Activated naive CD8-positive, alpha-beta T cell treated with anti-CD3 and anti-CD28 coated beads, Interleukin-2, amount 10 ng/mL, durations not matched to agents 7 days and 5 days (primary cell): ENCODE data around the gene ATP2B2. TPM values are rescaled to one million over a fixed set of nuclear protein-coding genes. Genes with fewer than 3 reads are reported as not detected.

Experiments used
- ATAC-seq: fragments of 150-1000 bp; cut with Tn5 transposase; one replicate; pipeline ENCODE4 v1.10.0; 2021; ENCODE audit warnings: low read depth, moderate library complexity
- POLR2A ChIA-PET: fragments of 350-600 bp; sonication (Branson Sonifier 250); formaldehyde crosslinking; loops from one replicate; lab custom pipeline; 2021; ENCODE audit warnings: antibody characterized with exemption; lab: Charles Lee
- DNase-seq: peaks from one replicate; pipeline ENCODE4 v3.0.0; 2021
- H3K27ac Mint-ChIP-seq: one replicate; pipeline ENCODE4 v1.8.0; 2022; ENCODE audit warnings: mild to moderate bottlenecking, mixed read lengths
- H3K27me3 Mint-ChIP-seq: one replicate; pipeline ENCODE4 v1.8.0; 2022; ENCODE audit warnings: mild to moderate bottlenecking, moderate library complexity, mixed read lengths
- H3K36me3 Mint-ChIP-seq: one replicate; pipeline ENCODE4 v1.8.0; 2021; ENCODE audit warnings: mild to moderate bottlenecking, mixed read lengths
- H3K4me1 Mint-ChIP-seq: one replicate; pipeline ENCODE4 v1.8.0; 2021; ENCODE audit warnings: mixed read lengths
- H3K4me3 Mint-ChIP-seq: one replicate; pipeline ENCODE4 v1.8.0; 2022; ENCODE audit warnings: mild to moderate bottlenecking, moderate library complexity, mixed read lengths
- H3K9me3 Mint-ChIP-seq: one replicate; pipeline ENCODE4 v1.8.0; 2021; ENCODE audit warnings: mixed read lengths
- total RNA-seq, 2 experiments: library from RNA; stranded (reverse); gene quantifications; one replicate each; pipeline ENCODE4 v1.2.3, GENCODE V29; 2021

Gene ATP2B2
- total RNA-seq, 2 experiments from 2014 or later = not detected

- Mint-ChIP-seq H3K27ac (no peak overlapping the region), H3K27me3 (peaks cover 43% of the 10 kb centered on the region), H3K4me1 (no peaks in the 10 kb centered on the region), H3K9me3 (no peaks in the 10 kb centered on the region), H3K4me3 (no peak overlapping the region), H3K36me3 (no peaks in the 10 kb centered on the region)
- POLR2A ChIA-PET = no interaction called here
- ATAC-seq = no peak
- DNase-seq = no peak
Observed at GRCh38 chr3:10524270-10524669, 18.9 kb upstream of the ATP2B2 start.

GRCh38 chr3:10523561-10523960, 18.2 kb upstream of the ATP2B2 start:
- POLR2A ChIA-PET = no interaction called here

GRCh38 chr3:10522646-10523303, 17.4 kb upstream of the ATP2B2 start:
- Mint-ChIP-seq H3K27ac (no peak overlapping the region), H3K9me3 (no peaks in the 10 kb centered on the region), H3K27me3 (peaks cover 40% of the 10 kb centered on the region), H3K36me3 (no peaks in the 10 kb centered on the region), H3K4me3 (no peak overlapping the region), H3K4me1 (no peaks in the 10 kb centered on the region)
- DNase-seq (peak; percentile 17), ATAC-seq (no peak)
- POLR2A ChIA-PET = no interaction called here

More at GRCh38 chr3:10523561-10523960, 18.2 kb upstream of the ATP2B2 start:
- ATAC-seq (no peak), DNase-seq (no peak)
- Mint-ChIP-seq H3K9me3 (no peaks in the 10 kb centered on the region), H3K27ac (no peak overlapping the region), H3K4me1 (no peaks in the 10 kb centered on the region), H3K4me3 (no peak overlapping the region), H3K36me3 (no peaks in the 10 kb centered on the region), H3K27me3 (peaks cover 40% of the 10 kb centered on the region)

GRCh38 chr3:10521772-10522441, 16.5 kb upstream of the ATP2B2 start:
- POLR2A ChIA-PET = no interaction called here
- H3K27me3 Mint-ChIP-seq = peaks cover 40% of the 10 kb centered on the region
- H3K27ac Mint-ChIP-seq = no peak overlapping the region
- H3K4me3 Mint-ChIP-seq = no peak overlapping the region
- no peaks in the 10 kb centered on the region for H3K4me1 Mint-ChIP-seq
- no peaks in the 10 kb centered on the region for H3K9me3 Mint-ChIP-seq
- H3K36me3 Mint-ChIP-seq = no peaks in the 10 kb centered on the region
- no peak for ATAC-seq
- no peak for DNase-seq

GRCh38 chr3:10520072-10520471, 14.7 kb upstream of the ATP2B2 start:
- DNase-seq (no peak), ATAC-seq (no peak)
- H3K27me3 Mint-ChIP-seq = peaks cover 32% of the 10 kb centered on the region
- no peaks in the 10 kb centered on the region for H3K4me1 Mint-ChIP-seq
- H3K27ac Mint-ChIP-seq = no peak overlapping the region
- H3K36me3 Mint-ChIP-seq = no peaks in the 10 kb centered on the region
- no peaks in the 10 kb centered on the region for H3K9me3 Mint-ChIP-seq
- POLR2A ChIA-PET = no interaction called here
- no peak overlapping the region for H3K4me3 Mint-ChIP-seq

- Mint-ChIP-seq H3K4me3 (no peak overlapping the region), H3K27ac (no peak overlapping the region), H3K36me3 (no peaks in the 10 kb centered on the region), H3K27me3 (peaks cover 25% of the 10 kb centered on the region), H3K4me1 (no peaks in the 10 kb centered on the region), H3K9me3 (no peaks in the 10 kb centered on the region)
- peak; percentile 4 for DNase-seq
- no peak for ATAC-seq
- POLR2A ChIA-PET = no interaction called here
Observed at GRCh38 chr3:10519236-10519635, 13.8 kb upstream of the ATP2B2 start.

- Mint-ChIP-seq H3K4me1 (no peaks in the 10 kb centered on the region), H3K36me3 (no peaks in the 10 kb centered on the region), H3K4me3 (no peak overlapping the region), H3K27ac (no peak overlapping the region), H3K27me3 (peaks cover 21% of the 10 kb centered on the region), H3K9me3 (no peaks in the 10 kb centered on the region)
- peak; percentile 5 for DNase-seq
- no peak for ATAC-seq
- POLR2A ChIA-PET = no interaction called here
Observed at GRCh38 chr3:10518506-10519150, 13.2 kb upstream of the ATP2B2 start.

GRCh38 chr3:10517627-10518026, 12.2 kb upstream of the ATP2B2 start:
- ATAC-seq (no peak), DNase-seq (peak; percentile 4)
- peaks cover 11% of the 10 kb centered on the region for H3K27me3 Mint-ChIP-seq
- H3K4me3 Mint-ChIP-seq = no peak overlapping the region
- H3K4me1 Mint-ChIP-seq = no peaks in the 10 kb centered on the region
- no peak overlapping the region for H3K27ac Mint-ChIP-seq
- POLR2A ChIA-PET = no interaction called here
- H3K36me3 Mint-ChIP-seq = no peaks in the 10 kb centered on the region
- no peaks in the 10 kb centered on the region for H3K9me3 Mint-ChIP-seq

- no peak for DNase-seq
- H3K27ac Mint-ChIP-seq = no peak overlapping the region
Observed at GRCh38 chr3:10516544-10517452, 11.4 kb upstream of the ATP2B2 start.

GRCh38 chr3:10515884-10516495, 10.6 kb upstream of the ATP2B2 start:
- Mint-ChIP-seq H3K36me3 (no peaks in the 10 kb centered on the region), H3K9me3 (no peaks in the 10 kb centered on the region), H3K4me1 (no peaks in the 10 kb centered on the region), H3K4me3 (no peak overlapping the region), H3K27ac (no peak overlapping the region), H3K27me3 (peaks cover 3% of the 10 kb centered on the region)
- DNase-seq = peak; percentile 22
- no peak for ATAC-seq
- POLR2A ChIA-PET = no interaction called here

More at GRCh38 chr3:10516544-10517452, 11.4 kb upstream of the ATP2B2 start:
- POLR2A ChIA-PET = no interaction called here
- H3K9me3 Mint-ChIP-seq = no peaks in the 10 kb centered on the region
- ATAC-seq = no peak
- H3K4me3 Mint-ChIP-seq = no peak overlapping the region
- no peaks in the 10 kb centered on the region for H3K36me3 Mint-ChIP-seq
- H3K27me3 Mint-ChIP-seq = peaks cover 4% of the 10 kb centered on the region
- no peaks in the 10 kb centered on the region for H3K4me1 Mint-ChIP-seq

GRCh38 chr3:10515396-10515795, 10.0 kb upstream of the ATP2B2 start:
- Mint-ChIP-seq H3K4me1 (no peaks in the 10 kb centered on the region), H3K36me3 (no peaks in the 10 kb centered on the region), H3K27ac (no peak overlapping the region), H3K9me3 (no peaks in the 10 kb centered on the region), H3K27me3 (no peaks in the 10 kb centered on the region), H3K4me3 (no peak overlapping the region)
- ATAC-seq = no peak
- DNase-seq = no peak
- POLR2A ChIA-PET = no interaction called here

- ATAC-seq = no peak
- Mint-ChIP-seq H3K27me3 (no peaks in the 10 kb centered on the region), H3K4me3 (no peak overlapping the region), H3K9me3 (no peaks in the 10 kb centered on the region), H3K27ac (no peak overlapping the region), H3K36me3 (no peaks in the 10 kb centered on the region), H3K4me1 (no peaks in the 10 kb centered on the region)
- no peak for DNase-seq
- POLR2A ChIA-PET = no interaction called here
Observed at GRCh38 chr3:10514407-10515069, 9.2 kb upstream of the ATP2B2 start.
